Smooth muscle cell (in vitro differentiated cells): Measurements from ENCODE around the gene EIF3B. TPM values are rescaled to one million over a fixed set of nuclear protein-coding genes. Genes with fewer than 3 reads are reported as not detected.

Source experiments
- DNase-seq: peaks from one replicate; lab custom pipeline; 2025; ENCODE audit not compliant: unreplicated experiment; lab: John Stamatoyannopoulos, UW
- H2AFZ ChIP-seq: fragments of 200-600 bp; sonication (generic); 2 replicates; pipeline ENCODE4 v1.6.0; 2016; ENCODE audit warnings: antibody characterized with exemption, low read depth, mild to moderate bottlenecking
- H3F3A ChIP-seq: fragments of 200-600 bp; sonication (generic); 2 replicates; pipeline ENCODE4 v1.6.0; 2017; ENCODE audit warnings: antibody characterized with exemption, low read depth
- H3K27ac ChIP-seq: fragments of 200-600 bp; sonication (generic); 2 replicates; pipeline ENCODE4 v1.5.1; 2016; ENCODE audit warnings: low read depth, mild to moderate bottlenecking
- H3K27me3 ChIP-seq: fragments of 200-600 bp; sonication (generic); 2 replicates; pipeline ENCODE4 v1.6.1; 2016; ENCODE audit warnings: low read depth, mild to moderate bottlenecking
- H3K36me3 ChIP-seq: fragments of 200-600 bp; sonication (generic); 2 replicates; pipeline ENCODE4 v1.5.1; 2016; ENCODE audit warnings: low read depth
- H3K4me1 ChIP-seq: fragments of 200-600 bp; sonication (generic); 2 replicates; pipeline ENCODE4 v1.5.1; 2016; ENCODE audit warnings: low read depth
- H3K4me2 ChIP-seq: fragments of 200-600 bp; sonication (generic); 2 replicates; pipeline ENCODE4 v1.6.0; 2016; ENCODE audit warnings: mild to moderate bottlenecking
- H3K4me3 ChIP-seq: fragments of 200-600 bp; sonication (generic); 2 replicates; pipeline ENCODE4 v1.5.1; 2016; ENCODE audit warnings: mild to moderate bottlenecking
- H3K79me2 ChIP-seq: fragments of 200-600 bp; sonication (generic); 2 replicates; pipeline ENCODE4 v1.6.0; 2016; ENCODE audit warnings: low read depth, mild to moderate bottlenecking
- H3K9ac ChIP-seq: fragments of 200-600 bp; sonication (generic); 2 replicates; pipeline ENCODE4 v1.6.0; 2016; ENCODE audit warnings: low read depth
- H3K9me3 ChIP-seq: fragments of 200-600 bp; sonication (generic); replicated peaks from 2 replicates; pipeline ENCODE4 v1.5.1; 2016; ENCODE audit warnings: low read depth
- H4K20me1 ChIP-seq: fragments of 200-600 bp; sonication (generic); 2 replicates; pipeline ENCODE4 v1.6.0; 2016; ENCODE audit warnings: low read depth
- CTCF ChIP-seq: fragments of 200-600 bp; sonication (generic); IDR thresholded peaks from 2 replicates; pipeline ENCODE4 v1.5.1; 2017; ENCODE audit warnings: borderline replicate concordance, mild to moderate bottlenecking, antibody characterized with exemption; ENCODE audit not compliant: insufficient read depth, poor library complexity, severe bottlenecking
- WGBS: methylation state at CpG from one replicate; pipeline ENCODE4 v1.1.7; 2016; ENCODE audit warnings: low lambda C conversion rate; 5-methylcytosine and 5-hydroxymethylcytosine counted together
- polyA plus RNA-seq: library from polyadenylated mRNA; unstranded; fragments of >200 nt; fragmentation: Nextera tagmentation; extraction: Ambion mirVana; gene quantifications from 2 replicates; pipeline ENCODE4 v1.2.1, GENCODE V29; 2016
- total RNA-seq: library from RNA; depleted of rRNA; stranded (reverse); fragments of >200 nt; gene quantifications from 2 replicates; pipeline ENCODE4 v1.2.3, GENCODE V29; 2014

EIF3B gene
- total and polyA plus RNA-seq, 2 experiments from 2014 or later, result 96.1 to 112 TPM

GRCh38 chr7:2411815-2412586, 57.4 kb downstream of the EIF3B start:
- Histone ChIP-seq H3K9me3 (no peaks in the 10 kb centered on the region), H3K4me1 (no peaks in the 10 kb centered on the region), H3K4me3 (no peak overlapping the region), H2AFZ (no peak overlapping the region), H3K27me3 (no peaks in the 10 kb centered on the region), H3K79me2 (peaks cover 13% of the 10 kb centered on the region), H4K20me1 (peaks cover 30% of the 10 kb centered on the region), H3K9ac (no peak overlapping the region), H3K27ac (peak overlapping the region; percentile 27), H3F3A (peaks cover 5% of the 10 kb centered on the region), H3K4me2 (no peak overlapping the region), H3K36me3 (no peaks in the 10 kb centered on the region)
- DNase-seq, result no peak
- whole genome bisulfite sequencing, result 85% methylated on average over 12 of the region's 12 CpGs
- no peak for TF ChIP-seq CTCF

- H2AFZ ChIP-seq, result no peak overlapping the region
- 68% methylated on average over 3 of the region's 3 CpGs for WGBS
- no peaks in the 10 kb centered on the region for H3K4me1 ChIP-seq
- H3K36me3 ChIP-seq, result no peaks in the 10 kb centered on the region
- H3K4me3 ChIP-seq, result no peak overlapping the region
- H4K20me1 ChIP-seq, result peaks cover 28% of the 10 kb centered on the region
- no peak overlapping the region for H3K4me2 ChIP-seq
- H3F3A ChIP-seq, result peaks cover 5% of the 10 kb centered on the region
- TF ChIP-seq CTCF, result no peak
- H3K9me3 ChIP-seq, result no peaks in the 10 kb centered on the region
- H3K79me2 ChIP-seq, result peaks cover 11% of the 10 kb centered on the region
- no peak for DNase-seq
- no peak overlapping the region for H3K9ac ChIP-seq
- H3K27me3 ChIP-seq, result no peaks in the 10 kb centered on the region
- peak overlapping the region; percentile 27 for H3K27ac ChIP-seq
These were observed 58.1 kb downstream of the EIF3B start for GRCh38 chr7:2412587-2413201.

- Histone ChIP-seq H3K27ac (no peak overlapping the region), H3K9me3 (no peaks in the 10 kb centered on the region), H3K79me2 (peaks cover 11% of the 10 kb centered on the region), H3K4me3 (no peak overlapping the region), H3K27me3 (no peaks in the 10 kb centered on the region), H3K4me1 (no peaks in the 10 kb centered on the region), H3K36me3 (no peaks in the 10 kb centered on the region), H3K4me2 (no peak overlapping the region), H4K20me1 (peaks cover 15% of the 10 kb centered on the region), H2AFZ (no peak overlapping the region), H3F3A (peaks cover 5% of the 10 kb centered on the region), H3K9ac (no peak overlapping the region)
- no peak for TF ChIP-seq CTCF
- 96% methylated on average over 5 of the region's 5 CpGs for WGBS
- no peak for DNase-seq
These were observed 61.4 kb downstream of the EIF3B start for GRCh38 chr7:2416063-2416462.
